ENCODE results near the gene FAM221B.
A peak's percentile ranks its signal among the peaks of the same experiment; 100 is the strongest.

FAM221B gene

GRCh38 chr9:35816708-35817107, 11.8 kb downstream of the FAM221B start:
- Histone ChIP-seq H3K4me3 (ENCODE audit: low read depth, low read length) (no peak overlapping the region), H3K4me1 (ENCODE audit: control insufficient read depth, insufficient read depth, low read length) (peaks cover 13% of the 10 kb centered on the region), H3K36me3 (ENCODE audit: control insufficient read depth, insufficient read depth, low read length) (no peaks in the 10 kb centered on the region), H3K9ac (ENCODE audit: low read length) (no peak overlapping the region), H3K27ac (ENCODE audit: low read depth, low read length) (no peak overlapping the region), H3K27me3 (ENCODE audit: control insufficient read depth, insufficient read depth, low read length) (no peaks in the 10 kb centered on the region), H3K9me3 (ENCODE audit: control insufficient read depth, insufficient read depth, low read depth, low read length) (no peaks in the 10 kb centered on the region)

DNA sequence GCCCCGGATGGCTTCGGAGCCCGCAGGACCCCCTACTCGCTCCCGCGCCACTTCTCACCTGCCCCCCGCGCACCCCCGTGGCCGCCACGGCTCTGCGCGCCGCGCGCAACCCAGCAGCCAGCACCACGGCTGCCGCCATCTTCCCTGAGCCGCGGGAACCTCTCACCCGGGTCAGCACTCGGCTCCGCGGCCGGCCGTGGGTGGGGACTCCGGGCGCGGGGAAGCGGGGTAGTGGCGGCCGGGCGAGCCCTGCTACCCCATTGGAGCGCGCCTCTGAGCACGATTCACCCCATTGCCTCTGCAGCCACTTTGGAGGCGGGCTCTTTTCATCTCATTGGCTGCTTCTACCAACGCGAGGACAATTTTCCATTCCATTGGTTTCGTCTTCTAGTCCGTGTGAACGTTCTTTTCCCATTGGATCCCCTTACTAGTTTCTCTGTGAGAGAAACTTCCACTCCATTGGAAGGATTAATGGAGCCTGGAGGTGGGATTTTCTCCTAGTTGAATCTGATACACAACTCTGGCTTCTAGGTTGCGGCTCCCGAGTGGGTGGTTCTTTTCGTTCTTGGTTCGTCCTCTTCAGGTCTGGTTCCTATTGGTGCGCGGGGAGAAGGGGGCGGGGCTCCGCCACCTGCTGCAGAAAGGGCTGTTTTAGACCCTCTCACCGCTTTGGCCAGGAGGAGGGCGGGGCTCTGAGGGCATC, 13.5 kb downstream of the FAM221B start, which contains the start of gene HINT2:
Gene HINT2 (minus strand): TSS at position 202 of the 703 bp plus-strand sequence. CDS start 63 bp downstream, at position 139.
- Histone ChIP-seq H3K9me3 (ENCODE audit: control insufficient read depth, insufficient read depth, low read depth, low read length) (no peaks in the 10 kb centered on the region), H3K36me3 (ENCODE audit: control insufficient read depth, insufficient read depth, low read length) (no peaks in the 10 kb centered on the region), H3K27me3 (ENCODE audit: control insufficient read depth, insufficient read depth, low read length) (no peaks in the 10 kb centered on the region), H3K4me1 (ENCODE audit: control insufficient read depth, insufficient read depth, low read length) (peaks cover 13% of the 10 kb centered on the region), H3K27ac (ENCODE audit: low read depth, low read length) (peak within 1 kb of the TSS; percentile 80), H3K4me3 (ENCODE audit: low read depth, low read length) (peak within 1 kb of the TSS; percentile 75), H3K9ac (ENCODE audit: low read length) (peak within 1 kb of the TSS; percentile 85)

GRCh38 chr9:35814106-35814840, 14.3 kb downstream of the FAM221B start:
- Histone ChIP-seq H3K4me3 (ENCODE audit: low read depth, low read length) (peak overlapping the region; percentile 75), H3K27me3 (ENCODE audit: control insufficient read depth, insufficient read depth, low read length) (no peaks in the 10 kb centered on the region), H3K4me1 (ENCODE audit: control insufficient read depth, insufficient read depth, low read length) (peaks cover 13% of the 10 kb centered on the region), H3K9ac (ENCODE audit: low read length) (peak overlapping the region; percentile 85), H3K9me3 (ENCODE audit: control insufficient read depth, insufficient read depth, low read depth, low read length) (no peaks in the 10 kb centered on the region), H3K36me3 (ENCODE audit: control insufficient read depth, insufficient read depth, low read length) (no peaks in the 10 kb centered on the region), H3K27ac (ENCODE audit: low read depth, low read length) (peak overlapping the region; percentile 80)

DNA sequence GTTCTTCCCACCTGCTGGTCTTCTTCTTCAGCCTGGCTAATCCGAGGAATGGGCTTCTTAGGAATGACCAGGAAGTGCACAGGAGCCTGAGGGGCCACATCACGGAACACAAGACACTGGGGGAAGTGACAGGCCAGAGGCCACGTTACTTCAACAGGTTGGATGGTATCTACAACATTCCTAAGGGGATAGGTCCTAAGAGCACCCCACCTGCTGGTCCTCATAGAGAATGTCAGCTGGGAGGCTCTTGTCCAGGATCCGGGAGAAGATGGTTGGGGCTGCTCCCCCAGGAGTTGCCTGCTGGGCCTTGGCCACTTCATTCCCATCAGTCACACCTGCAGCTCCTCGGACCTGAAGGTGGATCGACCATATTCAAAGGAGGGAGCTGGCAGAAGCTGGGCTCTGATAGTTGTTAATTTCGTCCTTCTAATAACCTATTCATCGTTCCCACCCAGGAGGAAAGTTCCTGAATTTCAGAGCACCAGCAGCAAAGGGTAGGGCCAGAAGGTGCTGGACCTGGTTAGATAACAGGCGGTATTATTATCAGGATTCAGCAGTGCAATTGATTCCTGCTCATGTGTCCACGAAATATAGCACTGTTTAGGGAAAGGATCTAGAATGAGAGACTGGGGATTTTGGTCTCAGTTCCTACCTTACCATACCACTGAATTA, 15.0 kb downstream of the FAM221B start:
- Histone ChIP-seq H3K4me1 (ENCODE audit: control insufficient read depth, insufficient read depth, low read length) (peaks cover 13% of the 10 kb centered on the region), H3K36me3 (ENCODE audit: control insufficient read depth, insufficient read depth, low read length) (no peaks in the 10 kb centered on the region), H3K4me3 (ENCODE audit: low read depth, low read length) (peak overlapping the region; percentile 75; the same call in 1 of the 2 replicates), H3K9me3 (ENCODE audit: control insufficient read depth, insufficient read depth, low read depth, low read length) (no peaks in the 10 kb centered on the region), H3K9ac (ENCODE audit: low read length) (no peak overlapping the region), H3K27ac (ENCODE audit: low read depth, low read length) (no peak overlapping the region), H3K27me3 (ENCODE audit: control insufficient read depth, insufficient read depth, low read length) (no peaks in the 10 kb centered on the region)

DNA sequence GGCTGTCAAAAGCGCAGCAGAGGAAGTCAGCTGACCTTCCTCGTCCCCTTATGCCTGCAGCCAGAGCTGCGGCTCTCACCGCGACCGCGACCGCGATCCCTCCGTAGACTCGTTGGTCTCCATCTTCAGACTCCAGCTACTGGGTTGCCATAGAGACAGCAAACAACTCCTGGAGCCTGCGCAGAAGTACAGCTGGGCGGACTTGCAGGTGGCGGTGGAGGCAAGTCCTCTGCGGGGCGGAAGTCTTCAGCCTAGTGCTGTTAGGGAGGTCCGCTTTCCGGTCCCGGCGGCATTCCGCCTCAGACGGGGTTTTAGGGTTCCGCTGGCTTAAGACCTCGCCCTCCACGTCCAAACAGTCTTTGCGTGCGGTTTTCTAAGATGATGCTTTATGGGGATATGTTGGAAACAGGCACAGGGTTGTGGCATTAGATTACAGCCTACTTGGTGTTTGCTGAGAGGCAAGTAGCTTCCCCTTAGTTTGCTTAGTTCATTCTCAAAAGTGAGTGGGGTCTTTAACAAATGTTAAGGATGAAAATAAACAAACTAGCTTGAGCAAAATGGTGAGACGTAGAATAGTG, 16.4 kb downstream of the FAM221B start, which contains the start of gene SPAG8:
Gene SPAG8 (minus strand): TSS at position 238 of the 578 bp plus-strand sequence. CDS start 115 bp downstream, at position 123.
- no peaks in the 10 kb centered on the region for H3K27me3 ChIP-seq (ENCODE audit: control insufficient read depth, insufficient read depth, low read length)
- H3K9ac ChIP-seq (ENCODE audit: low read length) = no peak within 1 kb of the TSS
- peaks cover 13% of the 10 kb centered on the region for H3K4me1 ChIP-seq (ENCODE audit: control insufficient read depth, insufficient read depth, low read length)
- H3K36me3 ChIP-seq (ENCODE audit: control insufficient read depth, insufficient read depth, low read length) = no peaks in the 10 kb centered on the region
- H3K9me3 ChIP-seq (ENCODE audit: control insufficient read depth, insufficient read depth, low read depth, low read length) = no peaks in the 10 kb centered on the region
- peak within 1 kb of the TSS; percentile 56 for H3K4me3 ChIP-seq (ENCODE audit: low read depth, low read length)
- H3K27ac ChIP-seq (ENCODE audit: low read depth, low read length) = no peak within 1 kb of the TSS

- no peak overlapping the region for H3K27ac ChIP-seq (ENCODE audit: low read depth, low read length)
These were observed 17.0 kb downstream of the FAM221B start for GRCh38 chr9:35811381-35812024.

DNA sequence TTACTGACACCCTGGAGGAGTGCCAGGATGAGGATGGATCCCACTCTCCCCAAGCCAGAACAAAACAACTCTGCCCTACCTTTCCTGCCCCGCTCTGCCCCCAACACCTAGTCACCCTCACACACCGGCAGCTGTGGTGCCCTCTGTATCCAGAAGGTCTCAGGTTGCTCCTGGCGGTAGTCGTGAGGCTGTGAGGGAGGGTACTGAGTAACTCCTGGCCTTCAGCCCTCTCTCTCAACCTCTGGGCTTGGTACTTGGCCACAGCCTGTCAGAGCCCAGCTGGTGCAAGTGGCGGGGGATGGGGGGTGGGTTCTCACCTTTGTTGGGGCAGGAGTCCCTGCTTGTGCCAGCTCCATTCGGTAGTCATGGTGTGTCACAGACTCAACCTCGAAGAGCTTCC, 18.4 kb downstream of the FAM221B start:
- Histone ChIP-seq H3K9ac (ENCODE audit: low read length) (no peak overlapping the region), H3K27ac (ENCODE audit: low read depth, low read length) (no peak overlapping the region), H3K4me1 (ENCODE audit: control insufficient read depth, insufficient read depth, low read length) (peaks cover 13% of the 10 kb centered on the region), H3K9me3 (ENCODE audit: control insufficient read depth, insufficient read depth, low read depth, low read length) (no peaks in the 10 kb centered on the region), H3K27me3 (ENCODE audit: control insufficient read depth, insufficient read depth, low read length) (no peaks in the 10 kb centered on the region), H3K36me3 (ENCODE audit: control insufficient read depth, insufficient read depth, low read length) (peaks cover 18% of the 10 kb centered on the region), H3K4me3 (ENCODE audit: low read depth, low read length) (no peak overlapping the region)

More at GRCh38 chr9:35811381-35812024, 17.0 kb downstream of the FAM221B start:
- Histone ChIP-seq H3K9ac (ENCODE audit: low read length) (no peak overlapping the region), H3K9me3 (ENCODE audit: control insufficient read depth, insufficient read depth, low read depth, low read length) (no peaks in the 10 kb centered on the region), H3K4me3 (ENCODE audit: low read depth, low read length) (peak overlapping the region; percentile 56), H3K36me3 (ENCODE audit: control insufficient read depth, insufficient read depth, low read length) (peaks cover 4% of the 10 kb centered on the region; the same call in 1 of the 2 replicates), H3K4me1 (ENCODE audit: control insufficient read depth, insufficient read depth, low read length) (peaks cover 13% of the 10 kb centered on the region), H3K27me3 (ENCODE audit: control insufficient read depth, insufficient read depth, low read length) (no peaks in the 10 kb centered on the region)

DNA sequence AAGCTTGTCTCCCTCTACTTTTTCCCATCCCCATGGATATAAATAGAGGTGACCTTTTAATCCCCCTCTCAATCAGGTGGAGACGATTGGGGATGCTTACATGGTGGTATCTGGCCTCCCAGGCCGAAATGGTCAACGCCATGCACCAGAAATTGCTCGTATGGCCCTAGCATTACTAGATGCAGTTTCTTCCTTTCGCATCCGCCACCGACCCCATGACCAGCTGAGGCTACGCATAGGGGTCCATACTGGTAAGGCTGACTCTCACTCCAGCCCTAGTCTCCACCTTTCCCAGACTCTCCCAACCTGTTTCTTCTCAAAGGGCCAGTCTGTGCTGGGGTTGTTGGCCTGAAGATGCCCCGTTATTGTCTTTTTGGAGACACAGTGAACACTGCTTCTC, 20.1 kb downstream of the FAM221B start:
- Histone ChIP-seq H3K4me1 (ENCODE audit: control insufficient read depth, insufficient read depth, low read length) (peaks cover 5% of the 10 kb centered on the region; the same call in 1 of the 2 replicates), H3K9me3 (ENCODE audit: control insufficient read depth, insufficient read depth, low read depth, low read length) (no peaks in the 10 kb centered on the region), H3K36me3 (ENCODE audit: control insufficient read depth, insufficient read depth, low read length) (peaks cover 19% of the 10 kb centered on the region), H3K4me3 (ENCODE audit: low read depth, low read length) (no peak overlapping the region), H3K27ac (ENCODE audit: low read depth, low read length) (no peak overlapping the region), H3K27me3 (ENCODE audit: control insufficient read depth, insufficient read depth, low read length) (no peaks in the 10 kb centered on the region), H3K9ac (ENCODE audit: low read length) (no peak overlapping the region)

GRCh38 chr9:35806101-35806500, 22.4 kb downstream of the FAM221B start:
- Histone ChIP-seq H3K36me3 (ENCODE audit: control insufficient read depth, insufficient read depth, low read length) (peaks cover 27% of the 10 kb centered on the region), H3K9me3 (ENCODE audit: control insufficient read depth, insufficient read depth, low read depth, low read length) (no peaks in the 10 kb centered on the region), H3K4me1 (ENCODE audit: control insufficient read depth, insufficient read depth, low read length) (no peaks in the 10 kb centered on the region), H3K27me3 (ENCODE audit: control insufficient read depth, insufficient read depth, low read length) (no peaks in the 10 kb centered on the region), H3K27ac (ENCODE audit: low read depth, low read length) (no peak overlapping the region), H3K9ac (ENCODE audit: low read length) (no peak overlapping the region), H3K4me3 (ENCODE audit: low read depth, low read length) (no peak overlapping the region)

- no peak overlapping the region for H3K4me3 ChIP-seq (ENCODE audit: low read depth, low read length)
- H3K27me3 ChIP-seq (ENCODE audit: control insufficient read depth, insufficient read depth, low read length) = no peaks in the 10 kb centered on the region
- H3K9me3 ChIP-seq (ENCODE audit: control insufficient read depth, insufficient read depth, low read depth, low read length) = no peaks in the 10 kb centered on the region
- peaks cover 3% of the 10 kb centered on the region; the same call in 1 of the 2 replicates for H3K4me1 ChIP-seq (ENCODE audit: control insufficient read depth, insufficient read depth, low read length)
- peaks cover 26% of the 10 kb centered on the region for H3K36me3 ChIP-seq (ENCODE audit: control insufficient read depth, insufficient read depth, low read length)
- H3K9ac ChIP-seq (ENCODE audit: low read length) = no peak overlapping the region
- H3K27ac ChIP-seq (ENCODE audit: low read depth, low read length) = no peak overlapping the region
These were observed 27.0 kb downstream of the FAM221B start for GRCh38 chr9:35801328-35802128.

All from HUES6 (cell line).